H1 (cell line): ENCODE data around the gene FHAD1. TPM values are rescaled to one million over a fixed set of nuclear protein-coding genes. Genes with fewer than 3 reads are reported as not detected.

ENCODE experiments used
- CTCF ChIA-PET: fragments of 300-600 bp; sonication (Branson Sonifier 250); formaldehyde crosslinking; loops from one replicate; lab custom pipeline; 2021; ENCODE audit not compliant: partially characterized antibody; lab: Charles Lee
- POLR2A ChIA-PET: fragments of 300-600 bp; sonication (Branson Sonifier 250); formaldehyde crosslinking; loops from one replicate; lab custom pipeline; 2021; ENCODE audit warnings: inconsistent platforms; ENCODE audit not compliant: partially characterized antibody; lab: Charles Lee
- DNase-seq, 2 experiments: peaks; one replicate each; pipeline versions ENCODE4 v3.0.0 to v3.0.0-alpha.2; 2010 to 2022; ENCODE audit warnings: low spot score in 2 of 2, low read depth in 1 of 2, mixed read lengths in 1 of 2
- FAIRE-seq: peaks from 2 replicates; lab custom pipeline; 2011; peaks lifted over from hg19 to GRCh38; lab: Jason Lieb, UNC
- H2AFZ ChIP-seq: 2 replicates; pipeline ENCODE4 v1.8.1; 2012; ENCODE audit warnings: low read length, inconsistent platforms
- H2AK5ac ChIP-seq: 2 replicates; pipeline ENCODE4 v1.6.1; 2013; ENCODE audit warnings: low read depth, low read length
- H2BK120ac ChIP-seq: replicated peaks from 2 replicates; pipeline ENCODE3; 2013; ENCODE audit warnings: low read depth, low read length, inconsistent platforms
- H2BK12ac ChIP-seq: 2 replicates; pipeline ENCODE4 v1.6.1; 2013; ENCODE audit warnings: low read depth, low read length
- H2BK15ac ChIP-seq: 2 replicates; pipeline ENCODE4 v1.6.1; 2013; ENCODE audit warnings: low read length
- H2BK20ac ChIP-seq: 2 replicates; pipeline ENCODE4 v1.6.1; 2013; ENCODE audit warnings: low read length
- H2BK5ac ChIP-seq: 2 replicates; pipeline ENCODE4 v1.6.1; 2013; ENCODE audit warnings: low read depth, low read length
- H3K14ac ChIP-seq: 2 replicates; pipeline ENCODE4 v1.6.1; 2013; ENCODE audit warnings: inconsistent platforms; ENCODE audit not compliant: insufficient read length
- H3K18ac ChIP-seq: 2 replicates; pipeline ENCODE4 v1.6.1; 2013; ENCODE audit warnings: low read length; ENCODE audit errors: extremely low read depth
- H3K23ac ChIP-seq: 2 replicates; pipeline ENCODE4 v1.6.1; 2013; ENCODE audit warnings: inconsistent platforms; ENCODE audit not compliant: insufficient read length
- H3K23me2 ChIP-seq: 2 replicates; pipeline ENCODE4 v1.6.1; 2013; ENCODE audit warnings: low read depth, low read length
- H3K27ac ChIP-seq: 2 replicates; pipeline ENCODE4 v1.6.1; 2011; ENCODE audit warnings: low read depth, low read length, inconsistent platforms
- H3K27me3 ChIP-seq, 4 experiments: replicated peaks in 1 of 4; 1 replicate in 1 of 4; 2 replicates in 3 of 4; pipeline versions ENCODE4 v1.6.1 to v1.8.1; 2011 to 2013; ENCODE audit warnings: low read length in 3 of 4, mild to moderate bottlenecking in 3 of 4, inconsistent platforms in 2 of 4, mixed read lengths in 2 of 4, moderate library complexity in 1 of 4; ENCODE audit not compliant: control insufficient read depth in 3 of 4, insufficient read depth in 3 of 4; ENCODE audit errors: extremely low read depth in 1 of 4
- H3K36me3 ChIP-seq, 4 experiments: 2 replicates each; pipeline versions ENCODE4 v1.6.1 to v1.8.1; 2011 to 2013; ENCODE audit warnings: mild to moderate bottlenecking in 4 of 4, low read length in 3 of 4, moderate library complexity in 2 of 4, control low read depth in 1 of 4, inconsistent platforms in 1 of 4; ENCODE audit not compliant: insufficient read depth in 4 of 4, control insufficient read depth in 2 of 4
- H3K4ac ChIP-seq: replicated peaks from 2 replicates; pipeline ENCODE3; 2013; ENCODE audit warnings: low read length, low read depth, mixed read lengths, inconsistent platforms; ENCODE audit not compliant: insufficient read length
- H3K4me1 ChIP-seq, 4 experiments: replicated peaks in 1 of 4; 1 replicate in 1 of 4; 2 replicates in 3 of 4; pipeline versions ENCODE4 v1.6.1 to v1.8.1; 2011 to 2013; ENCODE audit warnings: low read length in 3 of 4, inconsistent platforms in 2 of 4, mixed read lengths in 1 of 4; ENCODE audit not compliant: insufficient read depth in 4 of 4, control insufficient read depth in 3 of 4
- H3K4me2 ChIP-seq, 2 experiments: 2 replicates each; pipeline versions ENCODE4 v1.6.1 to v1.8.1; 2011 to 2013; ENCODE audit warnings: low read depth in 2 of 2, low read length in 2 of 2, control low read depth in 1 of 2, inconsistent platforms in 1 of 2, mild to moderate bottlenecking in 1 of 2; ENCODE audit not compliant: insufficient read depth in 1 of 2
- H3K4me3 ChIP-seq, 4 experiments: fragments of 200-600, 300-600 bp in 1 of 4; sonication (generic), shearing (Covaris generic), sonication (Bioruptor Twin) in 1 of 4; 2 replicates each; pipeline versions ENCODE4 v1.5.1 to v1.8.1; 2011 to 2016; ENCODE audit warnings: low read length in 4 of 4, low read depth in 3 of 4, control low read depth in 2 of 4, inconsistent platforms in 2 of 4, mild to moderate bottlenecking in 2 of 4, mixed read lengths in 1 of 4, moderate library complexity in 1 of 4; ENCODE audit not compliant: insufficient read depth in 2 of 4; ENCODE audit errors: extremely low read depth in 1 of 4
- H3K56ac ChIP-seq: replicated peaks from 2 replicates; pipeline ENCODE3; 2013; ENCODE audit warnings: low read depth, mild to moderate bottlenecking, mixed read lengths, low read length, inconsistent platforms; ENCODE audit not compliant: insufficient read length
- H3K79me1 ChIP-seq: 2 replicates; pipeline ENCODE4 v1.6.1; 2013; ENCODE audit warnings: low read depth, low read length, control low read depth
- H3K79me2 ChIP-seq, 2 experiments: 2 replicates each; pipeline versions ENCODE4 v1.6.1 to v1.8.1; 2012 to 2013; ENCODE audit warnings: low read length in 2 of 2, mild to moderate bottlenecking in 2 of 2, inconsistent platforms in 1 of 2; ENCODE audit not compliant: insufficient read depth in 2 of 2, control insufficient read depth in 1 of 2
- H3K9ac ChIP-seq, 4 experiments: replicated peaks in 1 of 4; 1 replicate in 1 of 4; 2 replicates in 3 of 4; pipeline versions ENCODE4 v1.6.1 to v1.8.1; 2011 to 2013; ENCODE audit warnings: low read depth in 3 of 4, low read length in 3 of 4, control low read depth in 2 of 4, mild to moderate bottlenecking in 2 of 4, moderate library complexity in 2 of 4, inconsistent platforms in 1 of 4; ENCODE audit errors: extremely low read depth in 1 of 4
- H3K9me3 ChIP-seq, 2 experiments: 2 replicates each; pipeline versions ENCODE4 v1.6.1 to v1.8.1; 2012 to 2013; ENCODE audit warnings: mild to moderate bottlenecking in 2 of 2, moderate library complexity in 2 of 2, control low read depth in 1 of 2, inconsistent platforms in 1 of 2, low read depth in 1 of 2, low read length in 1 of 2, mixed read lengths in 1 of 2; ENCODE audit not compliant: insufficient read depth in 2 of 2
- H4K20me1 ChIP-seq, 2 experiments: replicated peaks in 1 of 2; 2 replicates each; pipeline versions ENCODE3 to v1.8.1; 2011 to 2013; ENCODE audit warnings: inconsistent platforms in 2 of 2, low read length in 2 of 2, mild to moderate bottlenecking in 1 of 2; ENCODE audit not compliant: insufficient read depth in 2 of 2, control insufficient read depth in 1 of 2
- H4K5ac ChIP-seq: 2 replicates; pipeline ENCODE4 v1.6.1; 2013; ENCODE audit warnings: low read length, low read depth, mixed read lengths, inconsistent platforms; ENCODE audit not compliant: insufficient read length
- H4K8ac ChIP-seq: 2 replicates; pipeline ENCODE4 v1.8.0; 2013; ENCODE audit warnings: mild to moderate bottlenecking, moderate library complexity, low read length, inconsistent platforms; ENCODE audit not compliant: insufficient read depth; ENCODE audit errors: extremely low read depth
- H4K91ac ChIP-seq: replicated peaks from 2 replicates; pipeline ENCODE3; 2013; ENCODE audit warnings: low read length, mixed read lengths, inconsistent platforms; ENCODE audit not compliant: insufficient read length
- ASH2L ChIP-seq: fragments of 200-600, 300-600 bp; sonication (generic); IDR thresholded peaks from one replicate; pipeline ENCODE4 v1.7.1; 2017; ENCODE audit warnings: low read length
- BCL11A ChIP-seq, 2 experiments: IDR thresholded peaks; one replicate each; pipeline ENCODE4 v1.6.1; 2011; ENCODE audit warnings: low read depth in 2 of 2, low read length in 2 of 2, mild to moderate bottlenecking in 2 of 2
- CBX5 ChIP-seq: fragments of 300-800, 300-1000 bp; sonication (generic); IDR thresholded peaks from 2 replicates; pipeline ENCODE4 v1.7.1; 2016; ENCODE audit warnings: antibody characterized with exemption, low read length, low read depth
- CTBP2 ChIP-seq: IDR thresholded peaks from 2 replicates; pipeline ENCODE4 v1.7.0; 2011; ENCODE audit warnings: borderline replicate concordance, mild to moderate bottlenecking, moderate library complexity, mixed read lengths, low read length; ENCODE audit not compliant: insufficient read depth, insufficient read length
- JUND ChIP-seq: IDR thresholded peaks from 2 replicates; pipeline ENCODE4 v1.6.1; 2011; ENCODE audit warnings: mild to moderate bottlenecking, improper control_type of control experiment, low read length
- SAP30 ChIP-seq: fragments of 300-600 bp; sonication (generic); IDR thresholded peaks from 2 replicates; pipeline ENCODE4 v1.7.1; 2012; ENCODE audit warnings: low read length, moderate library complexity, mild to moderate bottlenecking, inconsistent platforms; ENCODE audit not compliant: insufficient read depth, insufficient replicate concordance
- SP1 ChIP-seq: IDR thresholded peaks from 2 replicates; pipeline ENCODE4 v1.6.1; 2011; ENCODE audit warnings: low read depth, low read length
- WGBS, 2 experiments: shearing (Covaris generic) in 1 of 2; methylation state at CpG; one replicate each; pipeline versions ENCODE4 v1.1.6 to v1.1.7; 2013 to 2015; ENCODE audit warnings: low lambda C conversion rate in 2 of 2, mixed read lengths in 2 of 2, inconsistent platforms in 1 of 2, low coverage in 1 of 2, missing lambda C conversion rate in 1 of 2; ENCODE audit not compliant: insufficient replicate concordance in 2 of 2, insufficient coverage in 1 of 2, insufficient read length in 1 of 2; ENCODE audit errors: extremely low coverage in 1 of 2, missing lambda C conversion rate in 1 of 2; 5-methylcytosine and 5-hydroxymethylcytosine counted together
- polyA plus RNA-seq, 7 experiments: library from polyadenylated mRNA; depleted of rRNA in 3 of 7; stranded (reverse) in 5 of 7; unstranded in 2 of 7; fragments of >200 nt in 5 of 7; fragments of 200-250 nt in 2 of 7; gene quantifications; 1 replicate in 5 of 7; 2 replicates in 1 of 7; 4 replicates in 1 of 7; pipeline versions ENCODE4 v1.2.1 to v1.2.3, GENCODE V29; 2011 to 2013; ENCODE audit warnings: missing spikeins in 2 of 7, mixed read lengths in 2 of 7
- total RNA-seq: library from RNA; stranded (reverse); fragmentation: NEBNext Ultra II Directional; extraction: Animal tissue kit (Norgen Biotek cat#: 25700); gene quantifications from 2 replicates; pipeline ENCODE4 v1.2.1, GENCODE V29; 2021

Gene FHAD1
- total and polyA plus RNA-seq, 2 of the 8 experiments (the other 6 are each of a cell fraction or from before 2014, with no cell fraction given), result 0.39 to 0.69 TPM

DNA sequence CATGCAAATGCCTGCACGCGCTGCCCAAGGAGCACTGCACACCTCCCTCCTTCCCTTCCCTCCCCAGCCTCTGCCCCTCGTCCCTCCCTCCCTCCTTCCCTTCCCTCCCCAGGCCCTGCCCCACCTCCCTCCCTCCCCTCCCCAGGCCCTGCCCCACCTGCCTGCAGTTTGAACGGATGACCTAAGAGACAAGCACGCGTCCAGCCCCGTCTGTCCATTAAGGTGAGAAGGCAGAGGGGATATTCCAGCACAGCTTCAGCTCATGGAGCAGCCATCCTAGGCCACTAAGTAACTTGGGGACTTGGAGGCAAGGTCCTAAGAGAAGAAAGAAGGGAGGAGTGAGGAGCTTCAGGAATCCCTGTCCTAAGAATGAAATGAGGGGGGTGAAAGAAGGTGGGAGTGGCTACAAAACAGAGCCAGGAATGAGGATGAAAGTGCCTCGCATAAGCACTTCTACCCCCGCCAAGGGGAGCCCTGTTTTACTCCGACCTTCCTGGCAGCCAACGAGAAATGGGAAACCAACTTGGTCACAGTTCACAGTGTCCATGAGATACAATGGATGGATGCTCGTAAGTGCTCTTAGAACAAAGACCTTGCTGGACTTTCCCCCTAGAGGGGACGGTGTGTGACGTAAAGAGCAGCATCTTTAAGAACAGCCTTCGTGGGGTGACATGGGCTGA, 141.3 kb downstream of the FHAD1 start:
- Histone ChIP-seq H3K4me2 (peak overlapping the region; percentile 50 to 70), H3K27me3 (peaks cover 3 to 32% (median 25%) of the 10 kb centered on the region in 4 experiments)

More for the DNA sequence above, 141.3 kb downstream of the FHAD1 start:
- Histone ChIP-seq H2AK5ac (0 out of 2 replicates have a peak overlapping the region, but pooled peaks have one; percentile 32), H3K4me3 (peak overlapping the region in 3 of 4 experiments; percentile 7 to 33 (median 23); a peak in 4 of 8 replicates), H2BK12ac (peak overlapping the region; percentile 82; the same call in 1 of the 2 replicates)
- no peak for TF ChIP-seq SP1
- TF ChIP-seq CTBP2, result no peak
- no peak for TF ChIP-seq ASH2L
- TF ChIP-seq SAP30, result no peak
- TF ChIP-seq JUND, result no peak
- no peak for TF ChIP-seq BCL11A (IDR thresholded peaks at IDR 0.05; ENCODE audit: low read depth in 2 of 2, low read length in 2 of 2)
- TF ChIP-seq CBX5, result no peak
- TF ChIP-seq, all 59 proteins: peak for 0
- H2AFZ ChIP-seq, result peak overlapping the region; percentile 72; the same call in 1 of the 2 replicates
- no peaks in the 10 kb centered on the region for H3K79me1 ChIP-seq
- no peak overlapping the region; the same call in 1 of the 2 replicates for H2BK5ac ChIP-seq
- no peak overlapping the region for H2BK120ac ChIP-seq
- POLR2A ChIA-PET, result interaction anchor here (1.3 kb wide), 1 partner anchor 12 kb away, joined by 5 read pairs; no protein-coding TSS in a partner anchor
- peak overlapping the region; percentile 76 for H2BK20ac ChIP-seq
- H3K23me2 ChIP-seq, result peaks cover 5% of the 10 kb centered on the region
- H3K36me3 ChIP-seq, result no peaks in the 10 kb centered on the region
- H2BK15ac ChIP-seq, result peak overlapping the region; percentile 92; the same call in 1 of the 2 replicates
- H4K8ac ChIP-seq, result no peak overlapping the region
- 40% methylated on average over 14 of the region's 15 CpGs; no CpG with 5 or more reads in 1 of the 2 experiments for WGBS, 2 experiments
- no peak overlapping the region for H3K23ac ChIP-seq
- H3K4ac ChIP-seq, result no peak overlapping the region
- H4K91ac ChIP-seq, result no peak overlapping the region
- peaks cover 21 to 34% (median 26%) of the 10 kb centered on the region in 4 experiments for H3K4me1 ChIP-seq
- no peak overlapping the region for H3K56ac ChIP-seq
- no peaks in the 10 kb centered on the region for H3K9me3 ChIP-seq
- DNase-seq (no peak), FAIRE-seq (peak; percentile 77)
- no peaks in the 10 kb centered on the region for H4K20me1 ChIP-seq
- H3K9ac ChIP-seq, result no peak overlapping the region; a peak in 1 of 7 replicates
- CTCF ChIA-PET, result interaction anchor here (0.5 to 1.5 kb wide), 6 partner anchors 38 to 116 kb away, joined by 3 to 5 read pairs (median 4); no protein-coding TSS in a partner anchor
- H3K14ac ChIP-seq, result no peak overlapping the region
- peak overlapping the region; percentile 49; the same call in 1 of the 2 replicates for H3K18ac ChIP-seq
- H4K5ac ChIP-seq, result no peak overlapping the region
- no peaks in the 10 kb centered on the region for H3K79me2 ChIP-seq
- H3K27ac ChIP-seq, result no peak overlapping the region
